Cardiac fibroblast (primary cell): Measurements from ENCODE around the gene MARCHF9.

ENCODE experiments used
- DNase-seq, 2 donors: peaks; one replicate each; pipeline versions ENCODE4 v3.0.0 to v3.0.0-alpha.2; 2010; ENCODE audit warnings: low read depth in 2 of 2
- H3K4me3 ChIP-seq, 2 donors: replicated peaks in 1 of 2; 1 replicate in 1 of 2; 2 replicates in 1 of 2; pipeline ENCODE4 v1.5.1; 2011; ENCODE audit warnings: low read depth in 2 of 2, low read length in 2 of 2, mild to moderate bottlenecking in 2 of 2, moderate library complexity in 1 of 2
- CTCF ChIP-seq: IDR thresholded peaks from one replicate; pipeline ENCODE4 v1.5.1; 2011; ENCODE audit warnings: low read depth, mild to moderate bottlenecking, low read length, inconsistent platforms

MARCHF9 gene

GRCh38 chr12:57753756-57754337 lies 1.1 kb upstream of the MARCHF9 start:
- no peak for DNase-seq
- TF ChIP-seq CTCF, result no peak
- H3K4me3 ChIP-seq, result no peak overlapping the region

- no peak for DNase-seq
- no peak for TF ChIP-seq CTCF
- peak overlapping the region; percentile 38 to 49 for H3K4me3 ChIP-seq
Observed at GRCh38 chr12:57755194-57755453, 221 bp downstream of the MARCHF9 start.

- peak overlapping the region; percentile 40 to 49 for H3K4me3 ChIP-seq
- no peak for DNase-seq
- no peak for TF ChIP-seq CTCF
Observed at GRCh38 chr12:57755454-57756372, 810 bp downstream of the MARCHF9 start.

GRCh38 chr12:57756406-57757341 lies 1.8 kb downstream of the MARCHF9 start:
- TF ChIP-seq CTCF, result peak; percentile 48
- no peak overlapping the region for H3K4me3 ChIP-seq
- DNase-seq, result peak in 1 of 2 donors; percentile 36

- no peak for DNase-seq
- TF ChIP-seq CTCF, result no peak
- H3K4me3 ChIP-seq, result no peak overlapping the region
Observed at GRCh38 chr12:57757771-57758170, 2.9 kb downstream of the MARCHF9 start.

- no peak for DNase-seq
- no peak for TF ChIP-seq CTCF
- no peak overlapping the region for H3K4me3 ChIP-seq
Observed at GRCh38 chr12:57758552-57759359, 3.9 kb downstream of the MARCHF9 start.
